HepG2 (cell line): ENCODE measurements around the gene ALOXE3.

ENCODE experiments used
- CREM ChIP-seq, 2 experiments: sonication (generic) in 1 of 2; formaldehyde crosslinking in 1 of 2; IDR thresholded peaks; 2 replicates each; pipeline versions ENCODE4 v1.4.0 to v1.6.1; 2016 to 2020; ENCODE audit warnings: antibody characterized with exemption in 1 of 2, mild to moderate bottlenecking in 1 of 2, missing genetic modification reagents in 1 of 2
- CTCF ChIP-seq: sonication (generic); formaldehyde crosslinking; IDR thresholded peaks from 2 replicates; pipeline ENCODE4 v1.5.0; 2020; ENCODE audit warnings: mild to moderate bottlenecking, missing genetic modification reagents, moderate library complexity
- FOXA3 ChIP-seq: IDR thresholded peaks from 2 replicates; pipeline ENCODE4 v1.6.1; 2016; ENCODE audit warnings: missing genetic modification reagents, missing compliant biosample characterization
- JUN ChIP-seq: sonication (generic); formaldehyde crosslinking; IDR thresholded peaks from 2 replicates; pipeline ENCODE4 v1.4.0; 2020; ENCODE audit warnings: mild to moderate bottlenecking, missing genetic modification reagents
- PCBP1 ChIP-seq: fragments of 200-400 bp; formaldehyde crosslinking; IDR thresholded peaks from 2 replicates; pipeline ENCODE4 v1.6.1; 2017; ENCODE audit warnings: mild to moderate bottlenecking, low read depth, low read length, borderline replicate concordance
- ZNF12 ChIP-seq: sonication (generic); formaldehyde crosslinking; IDR thresholded peaks from 2 replicates; pipeline ENCODE4 v1.5.0; 2020; ENCODE audit warnings: missing genetic modification reagents
- ZNF180 ChIP-seq: sonication (generic); formaldehyde crosslinking; IDR thresholded peaks from 2 replicates; pipeline ENCODE4 v1.4.0; 2020; ENCODE audit warnings: low read depth, missing genetic modification reagents, borderline replicate concordance
- ZNF263 ChIP-seq: sonication (generic); formaldehyde crosslinking; IDR thresholded peaks from 2 replicates; pipeline ENCODE4 v1.4.0; 2020; ENCODE audit warnings: missing genetic modification reagents

- TF ChIP-seq CTCF (CRISPR knock-in tag): no peak
- TF ChIP-seq CREM (IDR thresholded peaks at IDR 0.05): no peak
- no peak for TF ChIP-seq CREM (CRISPR knock-in tag; IDR thresholded peaks at IDR 0.05)
- no peak for TF ChIP-seq PCBP1
- TF ChIP-seq FOXA3: no peak
- no peak for TF ChIP-seq JUN
- no peak for TF ChIP-seq ZNF180 (CRISPR knock-in tag)
- no peak for TF ChIP-seq ZNF12 (CRISPR knock-in tag)
- no peak for TF ChIP-seq ZNF263
These were observed 32.1 kb upstream of the ALOXE3 start for GRCh38 chr17:8150194-8151119.
